Measurements from ENCODE around the gene SLC34A3.
"Not testable (repeated sequence)": the region's sequence is repeated elsewhere in the genome, so short reads cannot be mapped to it uniquely, and the experiment has no call there.

Gene SLC34A3

GRCh38 chr9:137240841-137241489 lies 10.3 kb downstream of the SLC34A3 start, which contains the start of gene TUBB4B:
Gene TUBB4B, plus strand, starts transcription at chr9:137241287. Its CDS starts 74 bp downstream, at chr9:137241361.
- Histone ChIP-seq H3K27me3 (ENCODE audit: low read depth, low read length) (no peaks in the 10 kb centered on the region), H3K36me3 (replicated peaks; ENCODE audit: low read depth, low read length) (peaks cover 20% of the 10 kb centered on the region), H3K4me1 (ENCODE audit: low read length) (peaks cover 30% of the 10 kb centered on the region), H3K9me3 (ENCODE audit: insufficient read depth, low read length) (no peaks in the 10 kb centered on the region), H3K9ac (ENCODE audit: low read length) (peak within 1 kb of the TSS; percentile 91), H3K27ac (ENCODE audit: low read length) (peak within 1 kb of the TSS; percentile 88), H4K20me1 (ENCODE audit: insufficient read depth, low read length) (peaks cover 26% of the 10 kb centered on the region), H3K4me2 (ENCODE audit: low read length) (peak within 1 kb of the TSS; percentile 95), H2AFZ (ENCODE audit: low read depth, low read length) (no peak within 1 kb of the TSS; the same call in 1 of the 2 replicates), H3K4me3 (ENCODE audit: low read length) (peak within 1 kb of the TSS; percentile 97), H3K79me2 (ENCODE audit: low read length) (peaks cover 47% of the 10 kb centered on the region)
- TF ChIP-seq CTCF (IDR thresholded peaks at IDR 0.05; ENCODE audit: low read depth, low read length) (no peak), EZH2phosphoT487 (IDR thresholded peaks at IDR 0.05; ENCODE audit: low read depth) (no peak)

- TF ChIP-seq EZH2phosphoT487 (IDR thresholded peaks at IDR 0.05; ENCODE audit: low read depth) (no peak), CTCF (IDR thresholded peaks at IDR 0.05; ENCODE audit: low read depth, low read length) (no peak)
- Histone ChIP-seq H4K20me1 (ENCODE audit: insufficient read depth, low read length) (peaks cover 26% of the 10 kb centered on the region), H3K36me3 (replicated peaks; ENCODE audit: low read depth, low read length) (peaks cover 20% of the 10 kb centered on the region)
These were observed 11.0 kb downstream of the SLC34A3 start for GRCh38 chr9:137241490-137242268.

GRCh38 chr9:137242269-137243203 lies 11.8 kb downstream of the SLC34A3 start:
- Histone ChIP-seq H4K20me1 (ENCODE audit: insufficient read depth, low read length) (peaks cover 26% of the 10 kb centered on the region), H3K4me3 (ENCODE audit: low read length) (peak overlapping the region; percentile 97), H3K79me2 (ENCODE audit: low read length) (peaks cover 43% of the 10 kb centered on the region), H3K4me1 (ENCODE audit: low read length) (peaks cover 16% of the 10 kb centered on the region), H3K9ac (ENCODE audit: low read length) (peak overlapping the region; percentile 91), H3K27me3 (ENCODE audit: low read depth, low read length) (no peaks in the 10 kb centered on the region), H2AFZ (ENCODE audit: low read depth, low read length) (no peak overlapping the region), H3K4me2 (ENCODE audit: low read length) (peak overlapping the region; percentile 95), H3K9me3 (ENCODE audit: insufficient read depth, low read length) (no peaks in the 10 kb centered on the region), H3K36me3 (replicated peaks; ENCODE audit: low read depth, low read length) (peaks cover 20% of the 10 kb centered on the region), H3K27ac (ENCODE audit: low read length) (no peak overlapping the region)
- TF ChIP-seq CTCF (IDR thresholded peaks at IDR 0.05; ENCODE audit: low read depth, low read length) (no peak), EZH2phosphoT487 (IDR thresholded peaks at IDR 0.05; ENCODE audit: low read depth) (no peak)

More at GRCh38 chr9:137241490-137242268, 11.0 kb downstream of the SLC34A3 start:
- H3K79me2 ChIP-seq (ENCODE audit: low read length), result peaks cover 47% of the 10 kb centered on the region
- peak overlapping the region; percentile 95 for H3K4me2 ChIP-seq (ENCODE audit: low read length)
- no peaks in the 10 kb centered on the region for H3K9me3 ChIP-seq (ENCODE audit: insufficient read depth, low read length)
- no peaks in the 10 kb centered on the region for H3K27me3 ChIP-seq (ENCODE audit: low read depth, low read length)
- peak overlapping the region; percentile 97 for H3K4me3 ChIP-seq (ENCODE audit: low read length)
- peak overlapping the region; percentile 91 for H3K9ac ChIP-seq (ENCODE audit: low read length)
- H3K27ac ChIP-seq (ENCODE audit: low read length), result peak overlapping the region; percentile 63
- H3K4me1 ChIP-seq (ENCODE audit: low read length), result peaks cover 24% of the 10 kb centered on the region
- no peak overlapping the region for H2AFZ ChIP-seq (ENCODE audit: low read depth, low read length)

- not testable (repeated sequence) for H2AFZ ChIP-seq (ENCODE audit: low read depth, low read length); H3K4me3 ChIP-seq (ENCODE audit: low read length); H3K27ac ChIP-seq (ENCODE audit: low read length); H3K9me3 ChIP-seq (ENCODE audit: insufficient read depth, low read length); H3K4me2 ChIP-seq (ENCODE audit: low read length); H3K27me3 ChIP-seq (ENCODE audit: low read depth, low read length); H3K9ac ChIP-seq (ENCODE audit: low read length); H3K4me1 ChIP-seq (ENCODE audit: low read length)
- Histone ChIP-seq H3K36me3 (replicated peaks; ENCODE audit: low read depth, low read length) (peaks cover 20% of the 10 kb centered on the region), H4K20me1 (ENCODE audit: insufficient read depth, low read length) (peaks cover 26% of the 10 kb centered on the region), H3K79me2 (ENCODE audit: low read length) (peaks cover 40% of the 10 kb centered on the region)
These were observed 12.5 kb downstream of the SLC34A3 start for GRCh38 chr9:137243266-137243625.

All from OCI-LY3 (cell line).